ENCODE data around the gene ARID4A. TPM values are rescaled to one million over a fixed set of nuclear protein-coding genes. Genes with fewer than 3 reads are reported as not detected.

Gene ARID4A
- total and polyA plus RNA-seq, 11 donors, result 5.6 to 23.1 (median 15.5) TPM

DNA sequence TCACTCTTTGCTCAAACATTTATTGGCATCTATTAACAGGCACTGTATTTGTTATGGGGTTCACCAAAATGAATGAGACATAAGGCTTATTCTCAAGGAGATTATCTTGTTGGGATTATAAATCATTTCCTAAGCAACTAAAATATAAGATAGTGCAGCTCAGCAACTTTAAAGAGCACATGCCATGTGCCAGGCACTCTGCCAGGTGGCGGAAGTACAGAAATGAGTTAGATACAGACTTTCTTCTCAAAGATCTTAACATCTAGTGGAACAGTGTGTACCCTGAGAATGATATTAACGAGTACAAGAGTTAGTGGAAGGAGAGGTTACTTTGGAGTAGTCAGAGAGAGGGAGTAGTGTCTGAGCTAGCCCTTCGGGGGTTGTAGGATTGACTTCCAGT lies 68.9 kb downstream of the ARID4A start:
- peak in 1 of 5 donors; percentile 29 for DNase-seq
- 70 to 81% (median 74%) methylated on average over 3 of the region's 3 CpGs for WGBS, 4 donors
- TF ChIP-seq CTCF (IDR thresholded peaks at IDR 0.05), result no peak
- TF ChIP-seq POLR2A (IDR thresholded peaks at IDR 0.05), result no peak
- Histone ChIP-seq H3K27ac (no peak overlapping the region), H3K27me3 (no peaks in the 10 kb centered on the region), H3K36me3 (peaks cover 0 to 100% (median 86%) of the 10 kb centered on the region in 9 donors), H3K4me3 (no peak overlapping the region), H3K4me1 (peaks cover 0 to 6% (median 0%) of the 10 kb centered on the region in 12 donors), H3K9me3 (no peaks in the 10 kb centered on the region)
- no peak for ATAC-seq
- intact Hi-C loops (cut with DNase I), result loop anchor here in 4 of 10 donors (10.0 kb wide), 2 partner anchors 252 to 262 kb away; no protein-coding TSS in a partner anchor

DNA sequence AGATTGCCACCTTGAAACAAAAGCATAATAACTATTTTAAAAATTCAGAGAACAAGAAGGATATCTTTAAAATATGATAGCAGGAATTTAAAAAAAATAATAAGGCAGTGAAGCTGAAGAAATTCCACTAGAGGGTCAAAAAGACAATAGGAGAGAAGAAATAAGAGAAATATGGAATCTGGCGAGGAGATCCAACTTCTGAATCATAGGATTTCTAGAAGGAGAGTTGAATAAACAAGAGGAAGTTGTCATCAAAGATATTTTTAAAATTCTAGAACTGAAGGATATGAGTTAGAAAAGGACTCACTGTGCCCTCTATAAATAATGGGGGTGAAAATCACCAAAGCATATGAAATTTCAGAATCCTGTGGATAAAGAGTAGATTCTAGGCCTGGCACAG lies 70.6 kb downstream of the ARID4A start:
- Histone ChIP-seq H3K4me3 (no peak overlapping the region), H3K4me1 (peaks cover 0 to 6% (median 0%) of the 10 kb centered on the region in 12 donors), H3K27ac (no peak overlapping the region), H3K27me3 (no peaks in the 10 kb centered on the region), H3K9me3 (no peaks in the 10 kb centered on the region), H3K36me3 (peaks cover 0 to 100% (median 97%) of the 10 kb centered on the region in 9 donors)
- ATAC-seq (no peak), DNase-seq (no peak)
- 85 to 96% (median 91%) methylated on average over 1 of the region's 1 CpG for WGBS, 4 donors
- intact Hi-C loops (cut with DNase I), result loop anchor here in 4 of 10 donors (10.0 kb wide), 2 partner anchors 254 to 264 kb away; no protein-coding TSS in a partner anchor
- TF ChIP-seq POLR2A (IDR thresholded peaks at IDR 0.05) (no peak), CTCF (IDR thresholded peaks at IDR 0.05) (no peak)

GRCh38 chr14:58376791-58377190 lies 78.4 kb downstream of the ARID4A start:
- DNase-seq (no peak), ATAC-seq (no peak)
- Histone ChIP-seq H3K27ac (no peak overlapping the region), H3K9me3 (no peaks in the 10 kb centered on the region), H3K4me3 (no peak overlapping the region), H3K4me1 (no peaks in the 10 kb centered on the region), H3K36me3 (peaks cover 0 to 82% (median 67%) of the 10 kb centered on the region in 9 donors), H3K27me3 (no peaks in the 10 kb centered on the region)
- intact Hi-C loops (cut with DNase I), result no loop called here
- TF ChIP-seq CTCF (IDR thresholded peaks at IDR 0.05), result no peak
- no peak for TF ChIP-seq POLR2A (IDR thresholded peaks at IDR 0.05)

DNA sequence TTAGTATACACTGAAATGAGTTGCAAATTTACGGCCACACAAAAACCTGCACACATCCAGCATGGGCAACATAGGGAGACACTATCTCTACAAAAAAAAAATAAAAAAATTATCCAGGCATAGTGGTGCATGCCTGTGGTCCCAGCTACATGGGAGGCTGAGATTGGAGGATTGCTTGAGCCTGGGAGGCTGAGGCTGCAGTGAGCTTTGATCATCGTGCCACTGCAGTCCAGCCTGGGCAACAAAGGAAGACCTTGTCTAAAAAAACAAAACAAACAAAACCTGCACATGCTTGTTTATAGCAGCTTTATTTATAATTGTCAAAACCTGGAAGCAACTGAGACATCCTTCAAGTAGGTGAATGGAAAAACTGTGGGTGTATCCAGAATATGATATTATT lies 92.5 kb downstream of the ARID4A start:
- 84 to 93% (median 89%) methylated on average over 2 of the region's 2 CpGs for WGBS, 4 donors
- intact Hi-C loops (cut with DNase I), result no loop called here
- Histone ChIP-seq H3K4me1 (peaks cover 0 to 7% (median 4%) of the 10 kb centered on the region in 12 donors), H3K4me3 (no peak overlapping the region), H3K9me3 (peaks cover 0 to 7% (median 0%) of the 10 kb centered on the region in 12 donors), H3K36me3 (no peaks in the 10 kb centered on the region), H3K27me3 (no peaks in the 10 kb centered on the region), H3K27ac (no peak overlapping the region)
- ATAC-seq (no peak), DNase-seq (no peak)
- no peak for TF ChIP-seq POLR2A (IDR thresholded peaks at IDR 0.05)
- no peak for TF ChIP-seq CTCF (IDR thresholded peaks at IDR 0.05)

Data from heart left ventricle (tissue), 16 donors.